GM23338 (cell line): ENCODE measurements around the gene TPST1. TPM values are rescaled to one million over a fixed set of nuclear protein-coding genes. Genes with fewer than 3 reads are reported as not detected.
"Not testable (repeated sequence)": the region's sequence is repeated elsewhere in the genome, so short reads cannot be mapped to it uniquely, and the experiment has no call there.

Experiments used
- ATAC-seq: fragments of 200-7000 bp; cut with Tn5 transposase; 3 replicates; pipeline ENCODE4 v1.9.1; 2020
- DNase-seq: peaks from one replicate; pipeline ENCODE4 v3.0.0-alpha.2; 2015; ENCODE audit warnings: low spot score
- H2AFZ ChIP-seq: fragments of 200-600 bp; sonication (generic); 2 replicates; pipeline ENCODE4 v1.8.0; 2016; ENCODE audit warnings: antibody characterized with exemption, mild to moderate bottlenecking, moderate library complexity
- H3F3A ChIP-seq: fragments of 200-600 bp; sonication (generic); replicated peaks from 2 replicates; pipeline ENCODE4 v1.8.0; 2017; ENCODE audit warnings: antibody characterized with exemption, mixed run types, low read depth
- H3K27ac ChIP-seq: fragments of 200-600 bp; sonication (generic); 2 replicates; pipeline ENCODE4 v1.6.1; 2016; ENCODE audit warnings: low read depth
- H3K27me3 ChIP-seq: fragments of 200-600 bp; sonication (generic); 2 replicates; pipeline ENCODE4 v1.8.0; 2016; ENCODE audit warnings: mild to moderate bottlenecking, mixed run types, moderate library complexity; ENCODE audit not compliant: insufficient read depth
- H3K36me3 ChIP-seq: fragments of 200-600 bp; sonication (generic); 2 replicates; pipeline ENCODE4 v1.8.0; 2016; ENCODE audit warnings: mild to moderate bottlenecking; ENCODE audit not compliant: insufficient read depth
- H3K4me1 ChIP-seq: fragments of 200-600 bp; sonication (generic); 2 replicates; pipeline ENCODE4 v1.8.0; 2016; ENCODE audit warnings: mild to moderate bottlenecking, moderate library complexity; ENCODE audit not compliant: insufficient read depth
- H3K4me2 ChIP-seq: fragments of 200-600 bp; sonication (generic); 2 replicates; pipeline ENCODE4 v1.7.1; 2017; ENCODE audit warnings: mixed run types
- H3K4me3 ChIP-seq: fragments of 200-600 bp; sonication (generic); 2 replicates; pipeline ENCODE4 v1.6.1; 2016; ENCODE audit warnings: mixed run types
- H3K79me2 ChIP-seq: fragments of 200-600 bp; sonication (generic); replicated peaks from 2 replicates; pipeline ENCODE4 v1.8.0; 2017; ENCODE audit warnings: mild to moderate bottlenecking; ENCODE audit not compliant: insufficient read depth
- H3K9me2 ChIP-seq: fragments of 200-600 bp; sonication (generic); 2 replicates; pipeline ENCODE4 v1.8.0; 2017; ENCODE audit not compliant: insufficient read depth
- H4K20me1 ChIP-seq: fragments of 200-600 bp; sonication (generic); replicated peaks from 2 replicates; pipeline ENCODE4 v1.8.0; 2017; ENCODE audit warnings: mild to moderate bottlenecking; ENCODE audit not compliant: insufficient read depth
- H3K27ac Mint-ChIP-seq: 2 replicates; pipeline ENCODE4 v1.8.0; 2020; ENCODE audit warnings: inconsistent platforms, mild to moderate bottlenecking, moderate library complexity, mixed read lengths
- H3K27me3 Mint-ChIP-seq: 3 replicates; pipeline ENCODE4 v1.8.0; 2022; ENCODE audit warnings: low read depth, mild to moderate bottlenecking, moderate library complexity, mixed read lengths, inconsistent platforms; ENCODE audit not compliant: insufficient read depth, poor library complexity
- H3K36me3 Mint-ChIP-seq: 3 replicates; pipeline ENCODE4 v1.8.0; 2021; ENCODE audit warnings: low read depth, mild to moderate bottlenecking, inconsistent platforms, moderate library complexity, mixed read lengths
- H3K4me1 Mint-ChIP-seq: 3 replicates; pipeline ENCODE4 v1.8.0; 2020; ENCODE audit warnings: mild to moderate bottlenecking, inconsistent platforms, mixed read lengths
- H3K4me3 Mint-ChIP-seq: 3 replicates; pipeline ENCODE4 v1.8.0; 2021; ENCODE audit warnings: moderate library complexity, mild to moderate bottlenecking, inconsistent platforms, mixed read lengths
- H3K9me3 Mint-ChIP-seq: 3 replicates; pipeline ENCODE4 v1.8.0; 2020; ENCODE audit warnings: moderate library complexity, mild to moderate bottlenecking, inconsistent platforms, mixed read lengths
- CTCF ChIP-seq, 2 experiments: fragments of 200-600 bp in 1 of 2; sonication (generic) in 1 of 2; conservative IDR thresholded peaks; 2 replicates each; pipeline versions ENCODE4 v1.5.1 to v1.6.1; 2016 to 2017; ENCODE audit warnings: antibody characterized with exemption in 2 of 2, low read depth in 2 of 2, mild to moderate bottlenecking in 2 of 2, moderate library complexity in 1 of 2
- ETS1 ChIP-seq: IDR thresholded peaks from 2 replicates; pipeline ENCODE4 v1.6.1; 2016; ENCODE audit warnings: antibody characterized with exemption
- EZH2phosphoT487 ChIP-seq: fragments of 200-600 bp; sonication (generic); IDR thresholded peaks from one replicate; pipeline ENCODE4 v1.8.1; 2018; ENCODE audit warnings: antibody characterized with exemption; ENCODE audit not compliant: unreplicated experiment
- NANOG ChIP-seq: IDR thresholded peaks from 2 replicates; pipeline ENCODE4 v1.6.1; 2016; ENCODE audit warnings: antibody characterized with exemption, borderline replicate concordance
- POLR2AphosphoS5 ChIP-seq: IDR thresholded peaks from 2 replicates; pipeline ENCODE4 v1.6.1; 2016; ENCODE audit warnings: antibody characterized with exemption, low read depth
- REST ChIP-seq: IDR thresholded peaks from one replicate; pipeline ENCODE4 v1.6.1; 2018; ENCODE audit warnings: antibody characterized with exemption; ENCODE audit not compliant: unreplicated experiment
- ZNF331 ChIP-seq: fragments of 250-450 bp; sonication (Bioruptor Pico); IDR thresholded peaks from 2 replicates; pipeline ENCODE4 v1.5.0; 2020; ENCODE audit warnings: low read depth, mild to moderate bottlenecking, moderate library complexity
- ZNF462 ChIP-seq: fragments of 250-450 bp; sonication (Bioruptor Pico); IDR thresholded peaks from 2 replicates; pipeline ENCODE4 v1.5.0; 2020; ENCODE audit warnings: mild to moderate bottlenecking, moderate library complexity
- polyA plus RNA-seq: library from polyadenylated mRNA; unstranded; fragments of >200 nt; fragmentation: Nextera tagmentation; extraction: Ambion mirVana; gene quantifications from 2 replicates; pipeline ENCODE4 v1.2.1, GENCODE V29; 2016
- total RNA-seq: library from RNA; depleted of rRNA; stranded (reverse); fragments of >200 nt; shearing (Covaris generic); gene quantifications from 2 replicates; pipeline ENCODE4 v1.2.3, GENCODE V29; 2014

The TPST1 gene
- total and polyA plus RNA-seq, 2 experiments from 2014 or later, result 10.7 to 19.2 TPM

GRCh38 chr7:66365031-66365430, 159.9 kb downstream of the TPST1 start:
- not testable (repeated sequence) for H2AFZ ChIP-seq, DNase-seq, H3K36me3 Mint-ChIP-seq, H3K27ac Mint-ChIP-seq, H3K4me3 ChIP-seq, H3K36me3 ChIP-seq, H3F3A ChIP-seq, H4K20me1 ChIP-seq, H3K9me3 Mint-ChIP-seq, H3K27ac ChIP-seq, H3K9me2 ChIP-seq, H3K4me1 Mint-ChIP-seq, H3K27me3 ChIP-seq, H3K79me2 ChIP-seq, H3K4me3 Mint-ChIP-seq, H3K4me2 ChIP-seq, H3K4me1 ChIP-seq, H3K27me3 Mint-ChIP-seq, ATAC-seq

GRCh38 chr7:66371096-66371824, 166.1 kb downstream of the TPST1 start:
- Histone ChIP-seq H3K27me3 (no peaks in the 10 kb centered on the region), H3K36me3 (no peaks in the 10 kb centered on the region), H2AFZ (no peak overlapping the region), H3K4me1 (no peaks in the 10 kb centered on the region), H3K79me2 (no peaks in the 10 kb centered on the region), H3K9me2 (no peaks in the 10 kb centered on the region), H3K4me2 (no peak overlapping the region), H3K27ac (no peak overlapping the region), H4K20me1 (no peaks in the 10 kb centered on the region; the same call in 1 of the 2 replicates), H3F3A (0 out of 2 replicates have a peak, but pooled peaks cover 3% of the 10 kb centered on the region), H3K4me3 (no peak overlapping the region)
- no peaks in the 10 kb centered on the region; the same call in 2 of the 3 replicates for H3K4me1 Mint-ChIP-seq
- no peak overlapping the region for H3K4me3 Mint-ChIP-seq
- H3K27ac Mint-ChIP-seq, result no peak overlapping the region
- no peak for ATAC-seq
- H3K27me3 Mint-ChIP-seq, result peaks cover 4% of the 10 kb centered on the region
- H3K9me3 Mint-ChIP-seq, result no peaks in the 10 kb centered on the region; the same call in 1 of the 3 replicates
- peaks cover 6% of the 10 kb centered on the region; the same call in 1 of the 3 replicates for H3K36me3 Mint-ChIP-seq
- no peak for DNase-seq
- TF ChIP-seq EZH2phosphoT487, result no peak
- no peak for TF ChIP-seq ZNF462 (CRISPR knock-in tag)
- no peak for TF ChIP-seq REST
- no peak for TF ChIP-seq POLR2AphosphoS5
- no peak for TF ChIP-seq CTCF (conservative IDR thresholded peaks at IDR 0.05; ENCODE audit: low read depth in 2 of 2)
- TF ChIP-seq ZNF331, result no peak
- no peak for TF ChIP-seq ETS1
- TF ChIP-seq NANOG, result no peak
